ENCODE data around the gene AOC2. TPM values are rescaled to one million over a fixed set of nuclear protein-coding genes. Genes with fewer than 3 reads are reported as not detected.
"Not testable (repeated sequence)": the region's sequence is repeated elsewhere in the genome, so short reads cannot be mapped to it uniquely, and the experiment has no call there.

AOC2 gene
- total and polyA plus RNA-seq, 7 experiments from 2014 or later, result 3.0 to 3.5 (median 3.2) TPM; not detected in 2

DNA sequence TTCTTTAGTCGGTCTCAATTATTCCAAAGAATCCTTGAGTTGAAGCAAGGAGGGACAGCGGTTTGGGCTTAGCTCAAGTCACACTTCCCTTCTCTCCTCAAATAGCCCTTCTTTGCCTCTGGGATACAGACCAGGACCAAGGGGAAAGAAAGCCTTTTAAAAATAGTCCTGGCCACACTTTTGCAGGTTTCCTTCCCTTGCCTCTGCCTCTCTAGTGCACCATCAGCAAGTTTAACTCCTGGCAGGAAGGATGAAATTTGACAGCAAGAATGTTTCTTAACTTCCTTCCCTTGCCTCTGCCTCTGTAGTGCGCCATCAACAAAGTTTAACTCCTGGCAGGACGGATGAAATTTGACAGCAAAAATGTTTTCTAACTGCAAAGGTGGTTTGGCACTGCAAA, 49.0 kb downstream of the AOC2 start:
- H3K4me3 Mint-ChIP-seq, result no peak overlapping the region
- Histone ChIP-seq H3K27ac (ENCODE audit: low read depth, low read length) (no peak overlapping the region), H3K4me1 (ENCODE audit: control insufficient read depth in 2 of 2, insufficient read depth in 2 of 2, low read length in 2 of 2) (no peaks in the 10 kb centered on the region), H3K36me3 (ENCODE audit: control insufficient read depth in 2 of 3, insufficient read depth in 3 of 3, low read length in 3 of 3) (no peaks in the 10 kb centered on the region), H3K4me3 (ENCODE audit: low read length) (no peak overlapping the region), H3K27me3 (ENCODE audit: control insufficient read depth in 2 of 2, insufficient read depth in 2 of 2, low read length in 2 of 2) (no peaks in the 10 kb centered on the region), H3K9me3 (ENCODE audit: control insufficient read depth in 2 of 3, low read length in 3 of 3) (no peaks in the 10 kb centered on the region)
- no peaks in the 10 kb centered on the region for H3K9me3 Mint-ChIP-seq
- POLR2A ChIA-PET, result no interaction called here
- no peaks in the 10 kb centered on the region for H3K36me3 Mint-ChIP-seq
- peaks cover 0 to 22% (median 4%) of the 10 kb centered on the region in 5 donors for H3K27me3 Mint-ChIP-seq
- H3K27ac Mint-ChIP-seq, result no peak overlapping the region
- intact Hi-C loops (cut with micrococcal nuclease), result no loop called here
- CTCF ChIA-PET, result no interaction called here
- no peak for ATAC-seq
- peaks cover 0 to 4% (median 0%) of the 10 kb centered on the region in 7 donors for H3K4me1 Mint-ChIP-seq
- no peak for DNase-seq

DNA sequence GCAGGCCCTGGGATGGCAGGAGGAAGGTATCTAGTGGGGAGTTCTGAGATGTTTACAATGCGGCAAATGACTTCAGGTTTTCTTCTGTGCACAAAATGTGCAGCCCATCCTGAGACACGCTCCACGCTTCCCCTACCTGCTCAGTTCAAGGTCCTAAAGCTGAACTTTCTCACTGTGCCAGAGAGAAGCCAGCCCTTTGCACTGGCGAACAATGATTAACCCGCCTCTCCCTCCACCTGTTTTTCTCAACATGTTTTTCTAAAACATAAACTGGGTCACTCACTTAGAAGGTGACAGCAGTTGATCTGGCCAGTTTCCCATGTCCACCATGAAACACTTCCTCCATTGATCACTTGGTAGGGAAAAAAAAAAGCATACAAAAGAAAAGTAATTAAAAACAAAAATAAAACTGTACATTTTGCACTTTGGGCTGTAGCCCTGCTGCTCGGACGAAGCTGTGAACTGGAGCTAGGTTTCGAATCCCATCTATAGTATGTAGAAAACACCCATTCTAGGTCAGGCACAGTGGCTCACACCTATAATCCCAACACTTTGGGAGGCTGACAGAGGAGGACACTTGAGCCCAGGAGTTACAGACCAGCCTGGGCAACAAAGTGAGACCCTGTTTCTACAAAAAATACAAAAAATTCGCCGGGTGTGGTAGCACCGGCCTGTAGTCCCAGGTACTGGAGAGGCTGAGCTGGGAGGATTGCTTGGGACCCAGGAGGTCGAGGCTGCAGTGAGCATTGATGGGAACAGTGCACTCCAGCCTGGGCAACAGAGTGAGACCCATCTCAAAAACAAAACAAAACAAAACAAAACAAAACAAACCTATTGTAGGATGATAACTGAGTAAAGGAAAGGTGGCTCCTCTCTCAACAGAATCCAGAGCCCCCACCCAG, 50.2 kb downstream of the AOC2 start:
- H3K9me3 ChIP-seq (ENCODE audit: control insufficient read depth in 2 of 3, low read length in 3 of 3), result no peaks in the 10 kb centered on the region
- no peaks in the 10 kb centered on the region for H3K4me1 ChIP-seq (ENCODE audit: control insufficient read depth in 2 of 2, insufficient read depth in 2 of 2, low read length in 2 of 2)
- Mint-ChIP-seq H3K36me3 (no peaks in the 10 kb centered on the region), H3K27ac (peak overlapping the region in 1 of 9 donors; percentile 76), H3K9me3 (no peaks in the 10 kb centered on the region), H3K4me3 (no peak overlapping the region), H3K27me3 (peaks cover 0 to 22% (median 3%) of the 10 kb centered on the region in 5 donors), H3K4me1 (peaks cover 0 to 4% (median 0%) of the 10 kb centered on the region in 7 donors)
- ChIA-PET CTCF (interaction anchor here (0.6 to 0.7 kb wide), 2 partner anchors 34 to 589 kb away, joined by 3 read pairs; partner anchors contain the start of gene DHX8), POLR2A (no interaction called here)
- no peak for ATAC-seq
- intact Hi-C loops (cut with micrococcal nuclease), result no loop called here
- DNase-seq, result no peak
- no peaks in the 10 kb centered on the region for H3K36me3 ChIP-seq (ENCODE audit: control insufficient read depth in 2 of 3, insufficient read depth in 3 of 3, low read length in 3 of 3)
- no peak overlapping the region for H3K27ac ChIP-seq (ENCODE audit: low read depth, low read length)
- no peak overlapping the region for H3K4me3 ChIP-seq (ENCODE audit: low read length)
- no peaks in the 10 kb centered on the region for H3K27me3 ChIP-seq (ENCODE audit: control insufficient read depth in 2 of 2, insufficient read depth in 2 of 2, low read length in 2 of 2)

DNA sequence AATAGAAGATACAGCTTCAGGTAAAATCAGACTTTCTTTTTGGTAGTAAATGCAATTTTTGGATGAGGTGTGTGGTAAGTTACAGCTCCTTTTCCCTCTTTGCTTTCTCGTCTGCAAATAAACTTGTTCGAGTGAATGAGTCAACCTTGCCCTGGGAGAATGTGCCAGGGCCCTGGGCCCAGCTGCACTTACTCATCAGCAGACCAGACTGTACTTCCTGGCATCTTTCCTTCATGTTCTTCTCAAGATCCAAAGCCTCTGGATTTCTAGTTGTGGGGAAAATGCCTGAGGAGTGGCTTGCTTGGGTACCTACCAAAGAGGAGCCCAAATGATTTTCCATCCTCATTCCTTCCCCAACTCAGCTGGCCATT, 50.8 kb downstream of the AOC2 start:
- no peak overlapping the region for H3K27ac Mint-ChIP-seq
- ChIA-PET POLR2A (no interaction called here), CTCF (interaction anchor here (0.6 kb wide), 1 partner anchor 34 kb away, joined by 3 read pairs; no protein-coding TSS in a partner anchor)
- Histone ChIP-seq H3K36me3 (ENCODE audit: control insufficient read depth in 2 of 3, insufficient read depth in 3 of 3, low read length in 3 of 3) (no peaks in the 10 kb centered on the region), H3K9me3 (ENCODE audit: control insufficient read depth in 2 of 3, low read length in 3 of 3) (no peaks in the 10 kb centered on the region), H3K4me1 (ENCODE audit: control insufficient read depth in 2 of 2, insufficient read depth in 2 of 2, low read length in 2 of 2) (no peaks in the 10 kb centered on the region), H3K27me3 (ENCODE audit: control insufficient read depth in 2 of 2, insufficient read depth in 2 of 2, low read length in 2 of 2) (no peaks in the 10 kb centered on the region), H3K4me3 (ENCODE audit: low read length) (no peak overlapping the region), H3K27ac (ENCODE audit: low read depth, low read length) (no peak overlapping the region)
- no peaks in the 10 kb centered on the region for H3K9me3 Mint-ChIP-seq
- DNase-seq (no peak), ATAC-seq (no peak)
- H3K4me1 Mint-ChIP-seq, result peaks cover 0 to 4% (median 0%) of the 10 kb centered on the region in 7 donors
- H3K27me3 Mint-ChIP-seq, result peaks cover 0 to 22% (median 4%) of the 10 kb centered on the region in 5 donors
- no peaks in the 10 kb centered on the region for H3K36me3 Mint-ChIP-seq
- H3K4me3 Mint-ChIP-seq, result no peak overlapping the region
- intact Hi-C loops (cut with micrococcal nuclease), result no loop called here

DNA sequence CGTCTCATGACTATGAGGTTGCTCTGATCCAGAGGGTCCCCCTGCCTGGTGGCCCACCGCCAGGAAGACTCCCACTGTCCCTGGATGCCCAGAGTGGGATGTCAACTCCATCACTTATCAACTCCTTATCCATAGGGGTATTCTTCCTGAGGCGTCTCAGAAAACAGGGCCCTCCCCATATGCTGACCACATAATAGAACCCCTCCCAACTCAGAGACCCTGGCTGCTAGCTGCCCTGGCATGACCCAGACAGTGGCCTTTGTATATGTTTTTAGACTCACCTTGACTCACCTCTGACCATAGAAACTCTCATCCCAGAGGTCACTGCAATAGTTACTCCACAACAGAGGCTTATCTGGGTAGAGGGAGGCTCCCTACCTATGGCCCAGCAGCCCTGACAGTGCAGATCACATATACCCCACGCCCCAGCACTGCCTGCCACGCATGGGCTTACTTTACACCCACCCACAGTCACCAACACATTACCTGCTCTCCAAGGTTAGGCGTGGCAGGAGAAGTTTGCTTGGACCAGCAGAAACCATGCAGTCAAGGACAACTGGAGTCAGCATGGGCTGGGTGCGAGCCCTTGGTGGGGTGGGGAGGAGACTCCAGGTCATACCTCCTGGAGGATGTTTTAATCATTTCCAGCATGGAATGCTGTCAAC, 53.9 kb downstream of the AOC2 start:
- H3K27ac ChIP-seq (ENCODE audit: low read depth, low read length), result no peak overlapping the region
- CTCF ChIA-PET, result no interaction called here
- H3K36me3 ChIP-seq (ENCODE audit: control insufficient read depth in 2 of 3, insufficient read depth in 3 of 3, low read length in 3 of 3), result no peaks in the 10 kb centered on the region
- Mint-ChIP-seq H3K27ac (no peak overlapping the region), H3K4me3 (no peak overlapping the region), H3K27me3 (peaks cover 0 to 21% (median 11%) of the 10 kb centered on the region in 5 donors), H3K36me3 (no peaks in the 10 kb centered on the region), H3K4me1 (peaks cover 0 to 3% (median 0%) of the 10 kb centered on the region in 7 donors), H3K9me3 (no peaks in the 10 kb centered on the region)
- POLR2A ChIA-PET, result no interaction called here
- DNase-seq, result no peak
- no peaks in the 10 kb centered on the region for H3K27me3 ChIP-seq (ENCODE audit: control insufficient read depth in 2 of 2, insufficient read depth in 2 of 2, low read length in 2 of 2)
- H3K4me1 ChIP-seq (ENCODE audit: control insufficient read depth in 2 of 2, insufficient read depth in 2 of 2, low read length in 2 of 2), result no peaks in the 10 kb centered on the region
- ATAC-seq, result no peak
- intact Hi-C loops (cut with micrococcal nuclease), result no loop called here
- H3K4me3 ChIP-seq (ENCODE audit: low read length), result no peak overlapping the region
- H3K9me3 ChIP-seq (ENCODE audit: control insufficient read depth in 2 of 3, low read length in 3 of 3), result no peaks in the 10 kb centered on the region

DNA sequence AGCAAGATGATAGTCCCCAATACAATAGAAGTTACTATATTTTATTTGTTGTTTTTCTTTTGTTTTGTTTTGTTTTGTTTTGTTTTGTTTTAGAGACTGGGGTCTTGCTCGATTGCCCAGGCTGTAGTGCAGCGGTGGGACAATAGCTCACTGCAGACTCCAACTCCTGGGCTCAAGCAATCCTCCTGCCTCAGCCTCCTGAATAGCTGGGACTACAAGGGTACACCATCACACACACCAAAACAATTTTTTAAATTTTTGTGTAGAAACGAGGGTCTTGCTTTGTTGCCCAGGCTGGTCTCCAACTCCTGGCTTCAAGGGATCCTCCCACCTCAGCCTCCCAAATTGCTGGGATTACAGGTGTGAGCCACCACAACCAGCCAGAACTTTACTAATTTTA, 55.6 kb downstream of the AOC2 start:
- DNase-seq; H3K4me1 Mint-ChIP-seq; intact Hi-C loops (cut with micrococcal nuclease); H3K4me1 ChIP-seq (ENCODE audit: control insufficient read depth in 2 of 2, insufficient read depth in 2 of 2, low read length in 2 of 2); H3K9me3 Mint-ChIP-seq; H3K4me3 ChIP-seq (ENCODE audit: low read length); POLR2A ChIA-PET; ATAC-seq; H3K9me3 ChIP-seq (ENCODE audit: control insufficient read depth in 2 of 3, low read length in 3 of 3); H3K27ac ChIP-seq (ENCODE audit: low read depth, low read length); H3K27ac Mint-ChIP-seq; H3K4me3 Mint-ChIP-seq; H3K36me3 Mint-ChIP-seq; H3K27me3 ChIP-seq (ENCODE audit: control insufficient read depth in 2 of 2, insufficient read depth in 2 of 2, low read length in 2 of 2); H3K36me3 ChIP-seq (ENCODE audit: control insufficient read depth in 2 of 3, insufficient read depth in 3 of 3, low read length in 3 of 3); CTCF ChIA-PET: not testable (repeated sequence)
- H3K27me3 Mint-ChIP-seq, result peaks cover 0 to 21% (median 7%) of the 10 kb centered on the region in 5 donors

Data from naive thymus-derived CD4-positive, alpha-beta T cell (primary cell).